ENCODE data around the gene CMSS1. TPM values are rescaled to one million over a fixed set of nuclear protein-coding genes. Genes with fewer than 3 reads are reported as not detected.

The CMSS1 gene
- total and polyA plus RNA-seq, 4 donors = 3.8 to 19.5 (median 7.5) TPM

DNA sequence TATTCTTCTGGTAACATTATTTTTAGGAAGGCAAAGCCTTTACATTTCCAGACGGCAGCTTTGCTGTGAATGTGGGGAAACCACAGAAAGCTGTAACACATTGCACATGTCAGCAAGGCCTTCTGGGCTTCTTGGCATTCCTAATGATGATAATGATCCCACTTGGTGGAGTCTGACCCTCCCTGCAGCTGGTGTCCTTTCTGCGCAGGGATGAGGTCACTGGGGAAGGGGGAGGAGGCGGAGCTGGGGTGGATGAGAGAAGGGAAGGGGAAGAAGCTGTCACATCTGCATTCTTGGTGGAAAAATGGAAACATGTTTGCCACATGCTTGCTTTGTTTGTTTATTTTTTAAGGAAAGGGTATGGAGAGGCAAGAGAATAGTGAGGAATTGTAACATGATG lies 228.0 kb downstream of the CMSS1 start:
- 86% methylated on average over 3 of the region's 3 CpGs for WGBS
- no peaks in the 10 kb centered on the region for H3K9me3 ChIP-seq (ENCODE audit: control insufficient read depth in 4 of 4, low read length in 3 of 4)
- no peak overlapping the region for H3K9ac ChIP-seq (ENCODE audit: low read depth in 1 of 2, low read length in 2 of 2)
- TF ChIP-seq SP1 (IDR thresholded peaks at IDR 0.05) (no peak), JUND (IDR thresholded peaks at IDR 0.05) (peak in 1 of 2 donors; percentile 8)
- peaks cover 0 to 3% (median 0%) of the 10 kb centered on the region in 4 donors for H3K4me1 ChIP-seq (ENCODE audit: control insufficient read depth in 4 of 4, insufficient read depth in 4 of 4, low read length in 3 of 4)
- H3K36me3 ChIP-seq (ENCODE audit: control insufficient read depth in 4 of 4, insufficient read depth in 3 of 4, low read depth in 1 of 4, low read length in 3 of 4) = no peaks in the 10 kb centered on the region
- no peak for DNase-seq (ENCODE audit: low spot score)
- H3K4me3 ChIP-seq (ENCODE audit: low read depth in 1 of 3, low read length in 3 of 3) = no peak overlapping the region
- no peaks in the 10 kb centered on the region for H3K27me3 ChIP-seq (ENCODE audit: control insufficient read depth in 4 of 4, insufficient read depth in 4 of 4, low read length in 3 of 4)
- H3K27ac ChIP-seq (ENCODE audit: low read depth in 1 of 2, low read length in 2 of 2) = peak overlapping the region in 1 of 2 donors; percentile 17

DNA sequence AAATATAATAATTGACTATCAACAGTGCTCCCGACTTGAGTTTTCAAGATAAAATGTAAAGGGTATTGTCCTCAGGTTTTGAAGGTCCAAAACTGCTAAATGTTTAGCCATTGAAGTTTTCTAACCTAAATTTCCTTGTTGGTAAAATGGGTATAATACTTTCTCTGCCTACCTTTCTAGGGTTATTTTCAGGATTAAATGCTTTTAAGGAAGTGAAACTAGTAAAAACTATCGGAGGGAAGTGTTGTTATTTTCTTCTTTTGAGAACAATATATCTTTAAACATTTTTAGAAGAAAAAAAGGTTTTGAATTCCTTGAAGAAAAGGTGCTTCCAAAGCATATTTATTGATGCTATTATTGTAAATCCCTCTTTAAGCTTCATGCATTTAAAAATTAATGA lies 229.3 kb downstream of the CMSS1 start:
- Histone ChIP-seq H3K4me3 (ENCODE audit: low read depth in 1 of 3, low read length in 3 of 3) (no peak overlapping the region), H3K27ac (ENCODE audit: low read depth in 1 of 2, low read length in 2 of 2) (no peak overlapping the region), H3K9me3 (ENCODE audit: control insufficient read depth in 4 of 4, low read length in 3 of 4) (no peaks in the 10 kb centered on the region), H3K27me3 (ENCODE audit: control insufficient read depth in 4 of 4, insufficient read depth in 4 of 4, low read length in 3 of 4) (no peaks in the 10 kb centered on the region), H3K9ac (ENCODE audit: low read depth in 1 of 2, low read length in 2 of 2) (no peak overlapping the region), H3K4me1 (ENCODE audit: control insufficient read depth in 4 of 4, insufficient read depth in 4 of 4, low read length in 3 of 4) (peaks cover 0 to 3% (median 0%) of the 10 kb centered on the region in 4 donors), H3K36me3 (ENCODE audit: control insufficient read depth in 4 of 4, insufficient read depth in 3 of 4, low read depth in 1 of 4, low read length in 3 of 4) (no peaks in the 10 kb centered on the region)
- DNase-seq (ENCODE audit: low spot score) = no peak
- TF ChIP-seq RXRA (IDR thresholded peaks at IDR 0.05) (no peak), ATF3 (IDR thresholded peaks at IDR 0.05) (no peak), HNF4G (IDR thresholded peaks at IDR 0.05) (no peak), FOXA2 (IDR thresholded peaks at IDR 0.05) (no peak), ZBTB33 (IDR thresholded peaks at IDR 0.05) (no peak), GABPA (IDR thresholded peaks at IDR 0.05 in 1 of 2, conservative IDR thresholded peaks at IDR 0.05 in 1 of 2) (no peak), SP1 (IDR thresholded peaks at IDR 0.05) (no peak), EGR1 (IDR thresholded peaks at IDR 0.05; ENCODE audit: low read depth in 2 of 2) (no peak), JUND (IDR thresholded peaks at IDR 0.05) (no peak), MAX (IDR thresholded peaks at IDR 0.05) (no peak), HNF4A (conservative IDR thresholded peaks at IDR 0.05) (no peak), TAF1 (conservative IDR thresholded peaks at IDR 0.05) (no peak), FOXA1 (IDR thresholded peaks at IDR 0.05) (no peak), RAD21 (IDR thresholded peaks at IDR 0.05) (no peak), YY1 (IDR thresholded peaks at IDR 0.05) (no peak), NR2F2 (IDR thresholded peaks at IDR 0.05) (no peak)
- TF ChIP-seq, protein P1, sequence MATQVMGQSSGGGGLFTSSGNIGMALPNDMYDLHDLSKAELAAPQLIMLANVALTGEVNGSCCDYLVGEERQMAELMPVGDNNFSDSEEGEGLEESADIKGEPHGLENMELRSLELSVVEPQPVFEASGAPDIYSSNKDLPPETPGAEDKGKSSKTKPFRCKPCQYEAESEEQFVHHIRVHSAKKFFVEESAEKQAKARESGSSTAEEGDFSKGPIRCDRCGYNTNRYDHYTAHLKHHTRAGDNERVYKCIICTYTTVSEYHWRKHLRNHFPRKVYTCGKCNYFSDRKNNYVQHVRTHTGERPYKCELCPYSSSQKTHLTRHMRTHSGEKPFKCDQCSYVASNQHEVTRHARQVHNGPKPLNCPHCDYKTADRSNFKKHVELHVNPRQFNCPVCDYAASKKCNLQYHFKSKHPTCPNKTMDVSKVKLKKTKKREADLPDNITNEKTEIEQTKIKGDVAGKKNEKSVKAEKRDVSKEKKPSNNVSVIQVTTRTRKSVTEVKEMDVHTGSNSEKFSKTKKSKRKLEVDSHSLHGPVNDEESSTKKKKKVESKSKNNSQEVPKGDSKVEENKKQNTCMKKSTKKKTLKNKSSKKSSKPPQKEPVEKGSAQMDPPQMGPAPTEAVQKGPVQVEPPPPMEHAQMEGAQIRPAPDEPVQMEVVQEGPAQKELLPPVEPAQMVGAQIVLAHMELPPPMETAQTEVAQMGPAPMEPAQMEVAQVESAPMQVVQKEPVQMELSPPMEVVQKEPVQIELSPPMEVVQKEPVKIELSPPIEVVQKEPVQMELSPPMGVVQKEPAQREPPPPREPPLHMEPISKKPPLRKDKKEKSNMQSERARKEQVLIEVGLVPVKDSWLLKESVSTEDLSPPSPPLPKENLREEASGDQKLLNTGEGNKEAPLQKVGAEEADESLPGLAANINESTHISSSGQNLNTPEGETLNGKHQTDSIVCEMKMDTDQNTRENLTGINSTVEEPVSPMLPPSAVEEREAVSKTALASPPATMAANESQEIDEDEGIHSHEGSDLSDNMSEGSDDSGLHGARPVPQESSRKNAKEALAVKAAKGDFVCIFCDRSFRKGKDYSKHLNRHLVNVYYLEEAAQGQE (IDR thresholded peaks at IDR 0.05) = no peak
- WGBS = 58% methylated on average over 2 of the region's 2 CpGs
